ENCODE measurements around the gene EML4.
A peak's percentile ranks its signal among the peaks of the same experiment; 100 is the strongest.
"Not testable (repeated sequence)": the region's sequence is repeated elsewhere in the genome, so short reads cannot be mapped to it uniquely, and the experiment has no call there.

Gene EML4

DNA sequence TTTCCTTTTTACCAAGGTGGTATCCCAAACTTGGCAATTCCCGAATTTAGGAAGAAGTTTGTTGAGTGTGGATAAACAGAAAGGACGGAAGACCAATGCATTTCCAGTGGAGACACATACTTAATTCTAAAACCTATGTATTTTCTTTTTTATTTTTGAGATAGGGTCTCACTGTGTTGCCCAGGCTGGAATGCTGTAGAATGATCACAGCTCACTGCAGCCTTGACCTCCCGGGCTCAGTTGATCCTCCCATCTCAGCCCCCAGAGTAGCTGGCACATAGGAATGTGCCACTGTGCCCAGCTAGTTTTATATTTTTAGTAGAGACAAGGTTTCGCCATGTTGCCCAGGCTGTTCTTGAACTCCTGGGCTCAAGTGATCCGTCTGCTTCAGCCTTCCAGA, 101.6 kb downstream of the EML4 start:
- no peak for DNase-seq

DNA sequence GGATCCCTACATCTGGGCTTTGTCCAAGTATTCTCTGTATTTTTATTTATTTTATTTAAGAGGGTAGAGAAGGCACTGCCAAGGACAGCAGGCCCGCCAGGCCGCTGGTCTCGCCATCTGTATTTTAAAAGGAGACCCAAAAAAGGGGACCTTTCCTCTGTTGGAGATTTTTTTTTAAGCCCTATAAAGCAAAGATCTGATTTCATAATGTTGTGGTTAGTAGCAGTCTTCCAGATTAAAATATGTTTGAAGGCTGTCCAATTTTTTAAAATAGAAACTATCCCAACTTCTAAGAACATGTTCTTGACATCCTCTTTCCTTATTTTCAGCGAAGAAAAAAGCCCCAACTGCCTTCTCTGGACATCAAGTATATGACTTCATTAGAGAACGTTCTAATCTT, 102.1 kb downstream of the EML4 start:
- not testable (repeated sequence) for DNase-seq

- DNase-seq: no peak
Observed at GRCh38 chr2:42274863-42275262, 105.7 kb downstream of the EML4 start.

DNA sequence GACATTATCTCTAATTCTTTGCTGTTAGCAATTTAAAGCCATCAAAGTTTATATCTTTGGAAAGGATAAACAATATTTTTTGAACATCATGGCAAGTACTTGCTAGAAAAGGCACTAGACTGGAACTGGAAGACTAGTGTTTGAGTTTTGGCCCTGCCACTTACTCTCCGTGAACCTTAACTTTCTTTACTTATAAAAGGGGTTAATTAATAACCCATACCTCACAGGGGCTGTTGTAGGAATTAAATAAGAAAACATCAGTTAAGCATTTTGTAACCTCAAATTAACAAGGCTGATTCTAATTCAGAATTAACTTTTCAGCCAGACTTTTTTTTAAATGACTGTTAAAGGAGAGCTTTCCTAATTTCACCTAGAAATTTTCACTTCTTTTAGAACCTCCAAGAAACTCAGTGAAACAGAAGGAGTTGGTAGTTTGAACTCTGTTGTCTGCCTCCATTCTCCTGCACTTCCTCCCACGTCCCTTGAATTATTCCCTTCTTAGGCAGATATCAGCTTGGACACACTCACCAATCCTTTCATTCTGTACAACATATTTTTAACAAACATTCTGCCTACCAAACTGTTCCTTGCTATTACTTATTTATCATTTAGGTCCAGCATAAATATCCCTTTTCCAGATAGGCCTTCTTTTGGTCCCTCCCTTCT, 112.4 kb downstream of the EML4 start:
- no peak for DNase-seq

DNA sequence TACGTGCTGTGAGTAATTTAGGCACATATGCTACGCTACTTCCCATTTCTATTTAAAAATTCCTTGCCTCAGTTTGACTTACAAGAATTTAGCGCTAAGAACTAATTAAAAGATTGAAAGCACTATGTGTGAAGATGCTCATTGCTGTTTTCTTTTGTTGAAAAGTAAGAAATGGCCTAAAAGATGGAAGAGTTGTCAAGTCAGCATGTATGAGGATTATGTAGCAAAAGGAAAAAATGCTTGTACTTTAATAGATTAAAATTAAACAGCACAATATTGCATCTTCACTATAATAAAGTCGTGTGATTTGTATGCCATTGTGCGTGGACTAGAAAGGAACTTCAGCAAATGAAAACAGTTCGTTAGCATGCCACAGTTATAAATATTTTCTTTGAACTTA, 114.9 kb downstream of the EML4 start:
- DNase-seq: no peak

DNA sequence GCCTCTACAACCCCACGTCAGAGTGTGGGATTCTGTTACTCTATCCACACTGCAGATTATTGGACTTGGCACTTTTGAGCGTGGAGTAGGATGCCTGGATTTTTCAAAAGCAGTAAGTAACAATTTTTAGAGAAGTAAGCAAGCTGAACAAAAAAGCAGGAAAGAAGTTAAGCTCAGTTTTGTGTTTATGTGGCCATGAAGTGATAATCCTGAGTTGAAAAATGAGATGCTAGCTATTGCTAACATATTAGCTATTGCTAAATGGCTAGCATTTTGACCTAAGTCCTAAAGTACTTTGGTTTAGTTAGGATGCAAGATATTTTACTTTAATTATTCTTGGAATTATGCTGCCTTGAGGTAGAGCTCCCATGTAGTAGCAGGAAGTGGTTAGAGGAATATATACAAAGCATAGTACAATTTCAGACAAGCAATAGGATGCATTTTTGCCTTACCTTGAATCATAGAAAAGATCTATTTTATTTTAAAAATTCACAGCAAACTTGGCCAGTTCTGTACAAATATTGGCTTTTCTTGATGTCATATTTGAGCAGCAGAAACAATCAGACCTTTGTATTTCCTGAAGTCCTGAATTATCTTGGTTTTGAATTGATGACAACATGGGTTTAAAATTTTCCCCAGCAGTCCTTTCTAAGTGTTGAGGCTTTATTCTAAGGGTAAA, 117.3 kb downstream of the EML4 start:
- DNase-seq: no peak

DNA sequence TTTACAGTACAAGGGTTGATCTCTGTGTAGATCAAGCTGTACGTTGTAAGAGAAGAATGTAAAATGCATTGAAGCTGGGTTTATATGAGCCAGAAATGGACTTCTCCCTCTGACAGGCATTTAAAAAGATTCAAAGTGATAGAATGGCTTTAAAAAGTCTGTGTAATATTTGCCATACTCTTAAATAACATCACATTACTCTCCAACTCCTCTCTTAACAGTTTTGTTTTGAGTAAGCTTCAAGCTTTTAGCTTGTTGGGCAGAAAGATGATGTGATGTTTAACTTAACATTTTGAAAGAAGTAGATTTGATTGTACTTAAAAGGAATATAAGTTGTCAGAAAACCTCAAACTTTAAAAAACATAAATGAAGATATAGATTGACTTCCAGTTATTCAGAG, 119.7 kb downstream of the EML4 start:
- peak; percentile 45 for DNase-seq

- peak; percentile 20 for DNase-seq
Observed at GRCh38 chr2:42289222-42289621, 120.1 kb downstream of the EML4 start.

DNA sequence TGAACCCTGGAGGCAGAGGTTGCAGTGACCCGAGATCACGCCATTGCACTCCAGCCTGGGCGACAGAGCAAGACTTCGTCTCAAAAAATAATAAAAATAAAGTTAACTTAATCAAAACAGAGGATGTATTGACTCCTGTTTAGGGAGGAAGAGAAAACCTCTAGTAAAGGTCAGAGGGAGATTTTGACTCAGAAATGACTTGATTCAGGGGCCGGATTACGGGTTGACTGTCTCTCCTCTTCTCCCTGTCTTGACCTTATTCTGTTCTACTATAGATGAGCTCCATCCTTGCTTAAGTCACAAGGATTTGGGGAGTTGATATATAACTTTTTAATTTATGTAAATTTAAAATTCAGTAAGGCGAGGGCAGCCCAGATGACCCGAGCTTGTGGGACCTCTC, 120.9 kb downstream of the EML4 start:
- no peak for DNase-seq

DNA sequence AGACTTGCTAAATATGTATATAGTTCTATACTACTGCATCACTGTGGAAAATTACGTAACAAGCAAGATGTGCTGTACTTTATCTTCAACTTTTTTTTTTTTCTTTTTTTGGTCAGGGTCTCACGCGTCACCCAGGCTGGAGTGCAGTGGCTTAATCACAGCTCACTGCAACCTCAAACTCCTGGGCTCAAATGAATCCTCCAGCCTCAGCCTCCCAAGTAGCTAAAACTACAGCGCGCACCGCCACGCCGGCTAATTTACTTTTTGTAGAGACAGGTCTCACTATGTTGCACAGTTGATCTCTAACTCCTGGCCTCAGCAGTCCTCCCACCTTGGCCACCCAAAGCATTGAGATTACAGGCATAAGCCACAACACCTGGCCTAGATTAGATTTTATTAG, 123.9 kb downstream of the EML4 start:
- DNase-seq: no peak

DNA sequence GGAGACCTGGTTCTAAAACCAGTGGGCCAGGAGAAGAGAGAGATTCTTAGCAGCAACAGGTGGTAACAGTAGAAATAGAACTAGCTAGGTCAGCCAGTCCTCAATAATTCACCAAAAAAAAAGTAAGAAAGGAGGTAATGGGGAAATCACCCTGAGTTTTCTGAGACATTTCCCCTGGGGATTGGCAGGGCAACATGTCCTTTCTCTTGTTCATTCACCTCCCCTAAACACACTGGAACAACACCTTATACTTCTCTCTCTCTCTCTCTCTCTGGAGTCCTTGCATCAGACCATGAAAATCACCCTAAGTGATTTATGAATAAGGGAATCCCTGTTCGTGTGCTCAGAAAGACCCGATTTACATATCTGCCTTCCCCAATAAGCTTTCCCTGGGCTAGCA, 127.1 kb downstream of the EML4 start:
- DNase-seq: no peak

DNA sequence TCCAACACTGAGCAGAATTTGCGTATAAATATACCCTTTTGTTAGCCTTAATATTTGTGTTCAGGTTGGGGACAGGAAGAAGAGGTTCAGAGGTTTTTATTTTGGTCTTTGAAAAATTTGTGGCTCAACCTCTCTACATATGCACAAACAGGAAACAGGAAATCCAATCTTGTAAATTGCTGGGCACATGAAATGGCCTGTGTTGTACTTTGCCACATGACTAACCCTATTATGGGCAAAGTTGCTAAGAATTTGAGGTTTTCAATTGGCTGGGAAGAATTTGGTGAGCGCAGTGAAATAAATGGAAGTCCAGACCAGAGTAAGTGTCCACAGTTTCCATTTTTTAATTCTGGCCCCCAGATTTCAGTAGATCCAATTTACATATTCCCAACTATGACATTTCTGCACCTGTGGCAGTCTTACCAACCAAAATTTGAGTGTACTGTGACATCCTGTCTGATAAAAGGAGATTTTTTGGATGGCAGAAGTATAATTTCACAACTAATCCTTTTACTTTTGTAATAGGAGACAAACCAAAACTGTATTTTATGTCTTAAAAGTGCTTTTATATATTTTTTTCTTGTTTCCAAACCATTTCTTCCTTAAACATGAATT, 128.3 kb downstream of the EML4 start:
- peak; percentile 33 for DNase-seq

- DNase-seq: no peak
Observed at GRCh38 chr2:42298132-42298531, 129.0 kb downstream of the EML4 start.

DNA sequence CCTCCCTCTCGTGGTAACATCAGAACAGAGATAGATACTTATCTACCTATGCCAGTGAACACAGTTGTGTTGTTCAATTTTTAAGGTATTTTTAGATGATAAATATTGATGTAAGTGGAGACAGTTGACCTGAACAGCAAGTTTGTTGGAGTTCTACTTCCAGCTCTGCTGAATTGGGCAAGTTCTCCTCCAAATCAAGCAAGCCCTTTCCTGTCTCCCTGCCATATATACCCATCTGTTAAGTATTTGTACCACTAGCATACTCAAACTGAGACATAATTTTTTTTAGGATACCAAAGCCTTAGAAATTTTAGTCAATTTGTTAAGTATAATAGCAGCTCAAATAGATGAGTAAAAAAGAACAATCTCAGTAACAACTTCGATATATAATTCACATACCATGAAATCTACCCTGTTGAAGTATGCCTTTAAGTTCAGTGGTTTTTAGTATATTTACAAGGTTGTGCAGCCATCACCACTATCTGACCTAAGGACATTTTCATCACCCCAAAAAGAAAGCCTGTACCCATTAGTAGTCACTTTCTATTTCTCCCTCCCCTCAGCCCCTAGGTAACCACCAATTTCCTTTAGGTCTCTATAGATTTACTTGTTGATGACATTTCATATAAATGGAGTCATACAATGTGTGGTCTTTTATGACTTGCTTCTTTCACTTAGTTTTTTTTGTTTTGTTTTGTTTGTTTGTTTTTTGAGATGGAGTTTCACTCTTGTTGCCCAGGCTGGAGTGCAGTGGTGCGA, 130.0 kb downstream of the EML4 start:
- no peak for DNase-seq

DNA sequence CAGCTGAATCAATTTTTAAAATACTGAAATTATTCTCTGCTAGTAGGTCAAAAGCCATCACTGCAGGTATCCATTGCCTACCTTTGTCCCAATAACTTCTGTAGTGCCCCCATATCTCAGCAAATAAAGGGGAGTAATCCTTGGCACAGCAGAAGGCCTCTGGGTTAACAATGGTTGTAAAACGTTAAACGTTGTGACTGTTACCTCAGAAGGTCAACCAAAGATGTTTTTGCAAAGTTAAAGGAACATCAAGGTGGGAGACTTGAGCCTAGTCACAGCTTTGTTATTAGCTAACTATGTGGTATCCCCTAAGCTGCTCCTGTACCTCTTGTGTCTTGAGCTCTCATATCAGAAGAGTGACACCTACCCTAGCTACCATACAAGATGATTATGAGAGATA, 131.4 kb downstream of the EML4 start:
- DNase-seq: no peak

- DNase-seq: no peak
Observed at GRCh38 chr2:42303252-42303651, 134.1 kb downstream of the EML4 start.

GRCh38 chr2:42304059-42304713, 135.0 kb downstream of the EML4 start:
- DNase-seq: no peak

DNA sequence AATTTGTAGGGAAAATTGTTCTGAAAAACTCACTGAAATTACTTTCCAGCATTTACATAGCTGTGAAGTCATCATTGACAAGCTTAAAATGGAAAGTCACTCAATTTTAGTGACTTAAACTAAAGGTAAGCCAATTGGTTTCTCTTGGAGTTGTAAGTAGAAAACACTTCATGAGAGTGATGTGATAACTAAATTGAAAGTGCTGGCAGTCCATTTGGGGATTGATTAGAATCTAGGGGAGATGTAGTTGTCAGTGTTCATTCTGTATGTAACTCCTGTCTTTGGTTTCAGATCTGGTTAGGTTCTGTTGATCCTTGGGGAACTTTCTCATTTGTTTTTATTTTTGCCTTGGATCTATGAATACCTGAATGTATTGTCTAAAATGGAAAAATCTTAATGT, 138.0 kb downstream of the EML4 start:
- DNase-seq: no peak

DNA sequence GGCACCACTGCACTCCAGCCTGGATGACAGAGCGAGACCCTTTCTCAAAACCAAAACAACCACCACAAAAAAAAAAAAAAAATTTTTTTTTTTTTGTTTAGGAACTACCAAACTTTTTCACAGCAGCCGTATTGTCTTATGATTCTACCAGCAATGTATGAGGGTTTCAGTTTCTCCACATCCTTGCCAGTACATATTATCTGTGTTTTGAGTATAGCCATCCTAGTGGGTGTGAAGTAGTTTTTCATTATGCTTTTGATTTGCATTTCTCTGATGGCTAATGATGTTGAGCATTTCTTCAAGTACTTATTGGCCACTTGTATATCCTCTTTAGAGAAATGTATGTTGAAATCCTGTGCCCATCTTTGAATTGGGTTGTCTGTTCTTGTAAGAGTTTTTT, 140.2 kb downstream of the EML4 start:
- no peak for DNase-seq

DNA sequence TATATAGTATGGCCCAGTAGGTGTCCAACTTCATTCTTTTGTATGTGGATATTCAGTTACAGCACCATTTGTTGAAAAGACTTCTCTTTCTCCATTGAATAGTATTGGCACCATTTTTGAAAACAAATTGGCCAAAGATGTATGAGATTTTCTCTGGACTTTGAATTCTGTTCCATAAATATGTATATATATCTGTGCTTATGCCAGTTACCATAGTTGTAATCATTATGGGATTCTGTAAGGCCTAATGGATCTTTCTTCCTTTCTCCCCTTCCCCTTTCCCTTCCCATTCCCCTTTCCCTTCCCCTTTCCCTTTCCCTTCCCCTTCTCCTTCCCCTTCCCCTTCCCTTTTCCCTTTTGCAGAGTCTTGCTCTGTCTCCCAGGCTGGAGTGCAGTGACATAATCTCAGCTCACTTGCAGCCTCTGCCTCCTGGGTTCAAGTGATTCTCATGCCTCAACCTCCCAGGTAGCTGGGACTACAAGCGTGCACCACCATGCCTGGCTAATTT, 140.9 kb downstream of the EML4 start:
- DNase-seq: no peak

GRCh38 chr2:42312106-42312505, 143.0 kb downstream of the EML4 start:
- no peak for DNase-seq

- DNase-seq: peak; percentile 26
Observed at GRCh38 chr2:42314892-42315468, 145.8 kb downstream of the EML4 start.

Data from activated CD4-positive, alpha-beta T cell treated with anti-CD3 and anti-CD28 coated beads, Interleukin-2, Interleukin-6, amounts not matched to agents 100 ng/mL and 50 ng/mL, durations not matched to agents 16 hours and 8 hours (primary cell).